GM21447 (cell line): Measurements from ENCODE around the gene SEC14L1.
A peak's percentile ranks its signal among the peaks of the same experiment; 100 is the strongest.
"Not testable (repeated sequence)": the region's sequence is repeated elsewhere in the genome, so short reads cannot be mapped to it uniquely, and the experiment has no call there.

Experiments used
- ATAC-seq: cut with Tn5 transposase; IDR thresholded peaks from one replicate; pipeline ENCODE4 v1.9.1; 2021; ENCODE audit not compliant: unreplicated experiment

The SEC14L1 gene

GRCh38 chr17:77140878-77141767 lies at the start of gene SEC14L1:
SEC14L1 (plus strand) TSS chr17:77140969; CDS start chr17:77143597, 2,628 bp downstream.
- peak; percentile 27 for ATAC-seq

GRCh38 chr17:77092025-77092424 lies 48.7 kb upstream of the SEC14L1 start:
- no peak for ATAC-seq

GRCh38 chr17:77095461-77095860 lies 45.3 kb upstream of the SEC14L1 start:
- no peak for ATAC-seq

- no peak for ATAC-seq
Measured at GRCh38 chr17:77096570-77097214, 44.1 kb upstream of the SEC14L1 start.

GRCh38 chr17:77097631-77098180 lies 43.1 kb upstream of the SEC14L1 start:
- ATAC-seq: no peak

- no peak for ATAC-seq
Measured at GRCh38 chr17:77098884-77099545, 41.8 kb upstream of the SEC14L1 start.

- no peak for ATAC-seq
Measured at GRCh38 chr17:77099997-77100396, 40.8 kb upstream of the SEC14L1 start.

GRCh38 chr17:77101521-77102410 lies 39.0 kb upstream of the SEC14L1 start:
- ATAC-seq: no peak

GRCh38 chr17:77102411-77103134 lies 38.2 kb upstream of the SEC14L1 start:
- ATAC-seq: not testable (repeated sequence)

- ATAC-seq: no peak
Measured at GRCh38 chr17:77105706-77106105, 35.1 kb upstream of the SEC14L1 start.

- peak; percentile 39 for ATAC-seq
Measured at GRCh38 chr17:77106874-77107358, 33.9 kb upstream of the SEC14L1 start.

- ATAC-seq: peak; percentile 60
Measured at GRCh38 chr17:77107506-77108433, 33.0 kb upstream of the SEC14L1 start.

- ATAC-seq: no peak
Measured at GRCh38 chr17:77109159-77109759, 31.5 kb upstream of the SEC14L1 start.

GRCh38 chr17:77109764-77110359 lies 30.9 kb upstream of the SEC14L1 start:
- no peak for ATAC-seq

GRCh38 chr17:77111165-77111933 lies 29.4 kb upstream of the SEC14L1 start:
- not testable (repeated sequence) for ATAC-seq

GRCh38 chr17:77111934-77112296 lies 28.9 kb upstream of the SEC14L1 start:
- ATAC-seq: no peak

GRCh38 chr17:77115510-77115909 lies 25.3 kb upstream of the SEC14L1 start:
- ATAC-seq: no peak
